Measurements from ENCODE around the gene MPIG6B.
A peak's percentile ranks its signal among the peaks of the same experiment; 100 is the strongest.

DNA sequence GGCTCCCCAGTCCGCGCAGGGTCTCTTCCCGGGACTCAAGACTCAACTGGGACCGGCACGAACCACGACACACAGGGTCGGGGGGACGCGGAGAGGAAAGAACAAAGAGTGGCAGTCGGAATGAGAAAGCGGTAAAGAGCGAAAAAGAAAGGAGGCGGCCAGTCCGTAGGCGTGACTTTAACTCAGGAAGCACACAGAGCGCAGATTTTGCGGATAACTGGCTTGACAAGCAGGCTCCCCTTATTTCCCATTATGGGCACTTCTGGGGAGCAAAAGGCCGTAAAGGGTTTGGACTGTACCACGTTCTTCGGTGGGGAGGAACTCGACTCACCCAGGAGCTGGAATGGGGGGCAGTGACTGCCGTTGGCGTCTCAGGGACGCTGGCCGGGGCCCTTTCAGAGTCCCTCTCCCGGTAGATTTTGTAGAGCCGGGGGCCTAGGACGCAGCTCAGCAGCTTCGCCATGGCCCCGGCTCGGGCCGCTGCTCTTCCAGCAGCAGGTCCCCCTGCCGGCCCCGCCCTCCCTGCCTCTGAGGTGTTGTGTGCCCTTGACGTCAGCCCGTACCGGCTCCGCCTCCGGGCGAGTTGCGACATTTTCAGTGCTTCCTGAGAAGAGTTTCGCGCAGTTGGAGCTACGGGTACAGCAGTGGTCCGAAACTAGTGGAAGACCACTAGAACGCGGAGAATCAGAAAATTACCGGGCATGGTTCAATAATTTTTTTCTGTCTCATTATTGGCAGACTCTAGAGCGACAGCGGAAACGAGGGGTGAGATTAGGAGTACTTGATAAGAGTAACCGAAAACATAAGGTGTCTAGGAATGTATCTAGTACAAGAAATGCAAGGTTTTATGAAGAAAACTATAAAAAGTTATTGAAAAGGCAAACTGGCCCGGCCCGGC, 20.1 kb upstream of the MPIG6B start, which contains the start of gene ABHD16A:
- TF ChIP-seq, protein P1, sequence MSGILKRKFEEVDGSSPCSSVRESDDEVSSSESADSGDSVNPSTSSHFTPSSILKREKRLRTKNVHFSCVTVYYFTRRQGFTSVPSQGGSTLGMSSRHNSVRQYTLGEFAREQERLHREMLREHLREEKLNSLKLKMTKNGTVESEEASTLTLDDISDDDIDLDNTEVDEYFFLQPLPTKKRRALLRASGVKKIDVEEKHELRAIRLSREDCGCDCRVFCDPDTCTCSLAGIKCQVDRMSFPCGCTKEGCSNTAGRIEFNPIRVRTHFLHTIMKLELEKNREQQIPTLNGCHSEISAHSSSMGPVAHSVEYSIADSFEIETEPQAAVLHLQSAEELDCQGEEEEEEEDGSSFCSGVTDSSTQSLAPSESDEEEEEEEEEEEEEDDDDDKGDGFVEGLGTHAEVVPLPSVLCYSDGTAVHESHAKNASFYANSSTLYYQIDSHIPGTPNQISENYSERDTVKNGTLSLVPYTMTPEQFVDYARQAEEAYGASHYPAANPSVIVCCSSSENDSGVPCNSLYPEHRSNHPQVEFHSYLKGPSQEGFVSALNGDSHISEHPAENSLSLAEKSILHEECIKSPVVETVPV (CRISPR knock-in tag; IDR thresholded peaks at IDR 0.05): 0 out of 2 replicates have a peak, but pooled peaks have one; percentile 2
- TF ChIP-seq, protein P2, sequence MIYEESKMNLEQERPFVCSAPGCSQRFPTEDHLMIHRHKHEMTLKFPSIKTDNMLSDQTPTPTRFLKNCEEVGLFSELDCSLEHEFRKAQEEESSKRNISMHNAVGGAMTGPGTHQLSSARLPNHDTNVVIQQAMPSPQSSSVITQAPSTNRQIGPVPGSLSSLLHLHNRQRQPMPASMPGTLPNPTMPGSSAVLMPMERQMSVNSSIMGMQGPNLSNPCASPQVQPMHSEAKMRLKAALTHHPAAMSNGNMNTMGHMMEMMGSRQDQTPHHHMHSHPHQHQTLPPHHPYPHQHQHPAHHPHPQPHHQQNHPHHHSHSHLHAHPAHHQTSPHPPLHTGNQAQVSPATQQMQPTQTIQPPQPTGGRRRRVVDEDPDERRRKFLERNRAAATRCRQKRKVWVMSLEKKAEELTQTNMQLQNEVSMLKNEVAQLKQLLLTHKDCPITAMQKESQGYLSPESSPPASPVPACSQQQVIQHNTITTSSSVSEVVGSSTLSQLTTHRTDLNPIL (CRISPR knock-in tag; IDR thresholded peaks at IDR 0.05; ENCODE audit: low read depth): no peak
- TF ChIP-seq, protein P3, sequence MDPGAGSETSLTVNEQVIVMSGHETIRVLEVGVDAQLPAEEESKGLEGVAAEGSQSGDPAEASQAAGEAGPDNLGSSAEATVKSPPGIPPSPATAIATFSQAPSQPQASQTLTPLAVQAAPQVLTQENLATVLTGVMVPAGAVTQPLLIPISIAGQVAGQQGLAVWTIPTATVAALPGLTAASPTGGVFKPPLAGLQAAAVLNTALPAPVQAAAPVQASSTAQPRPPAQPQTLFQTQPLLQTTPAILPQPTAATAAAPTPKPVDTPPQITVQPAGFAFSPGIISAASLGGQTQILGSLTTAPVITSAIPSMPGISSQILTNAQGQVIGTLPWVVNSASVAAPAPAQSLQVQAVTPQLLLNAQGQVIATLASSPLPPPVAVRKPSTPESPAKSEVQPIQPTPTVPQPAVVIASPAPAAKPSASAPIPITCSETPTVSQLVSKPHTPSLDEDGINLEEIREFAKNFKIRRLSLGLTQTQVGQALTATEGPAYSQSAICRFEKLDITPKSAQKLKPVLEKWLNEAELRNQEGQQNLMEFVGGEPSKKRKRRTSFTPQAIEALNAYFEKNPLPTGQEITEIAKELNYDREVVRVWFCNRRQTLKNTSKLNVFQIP (CRISPR knock-in tag; IDR thresholded peaks at IDR 0.05; ENCODE audit: borderline replicate concordance, low read depth): no peak
- TF ChIP-seq TCF4 (CRISPR knock-in tag; IDR thresholded peaks at IDR 0.05; ENCODE audit: borderline replicate concordance) (no peak), RARB (CRISPR knock-in tag; IDR thresholded peaks at IDR 0.05) (no peak), PPARA (CRISPR knock-in tag; IDR thresholded peaks at IDR 0.05; ENCODE audit: borderline replicate concordance) (no peak), ARNTL (CRISPR knock-in tag; IDR thresholded peaks at IDR 0.05; ENCODE audit: borderline replicate concordance, low read depth) (no peak), ZNF70 (CRISPR knock-in tag; IDR thresholded peaks at IDR 0.05) (no peak), OSR1 (CRISPR knock-in tag; IDR thresholded peaks at IDR 0.05) (no peak), ZFP3 (CRISPR knock-in tag; IDR thresholded peaks at IDR 0.05) (no peak)
- TF ChIP-seq, protein P4, sequence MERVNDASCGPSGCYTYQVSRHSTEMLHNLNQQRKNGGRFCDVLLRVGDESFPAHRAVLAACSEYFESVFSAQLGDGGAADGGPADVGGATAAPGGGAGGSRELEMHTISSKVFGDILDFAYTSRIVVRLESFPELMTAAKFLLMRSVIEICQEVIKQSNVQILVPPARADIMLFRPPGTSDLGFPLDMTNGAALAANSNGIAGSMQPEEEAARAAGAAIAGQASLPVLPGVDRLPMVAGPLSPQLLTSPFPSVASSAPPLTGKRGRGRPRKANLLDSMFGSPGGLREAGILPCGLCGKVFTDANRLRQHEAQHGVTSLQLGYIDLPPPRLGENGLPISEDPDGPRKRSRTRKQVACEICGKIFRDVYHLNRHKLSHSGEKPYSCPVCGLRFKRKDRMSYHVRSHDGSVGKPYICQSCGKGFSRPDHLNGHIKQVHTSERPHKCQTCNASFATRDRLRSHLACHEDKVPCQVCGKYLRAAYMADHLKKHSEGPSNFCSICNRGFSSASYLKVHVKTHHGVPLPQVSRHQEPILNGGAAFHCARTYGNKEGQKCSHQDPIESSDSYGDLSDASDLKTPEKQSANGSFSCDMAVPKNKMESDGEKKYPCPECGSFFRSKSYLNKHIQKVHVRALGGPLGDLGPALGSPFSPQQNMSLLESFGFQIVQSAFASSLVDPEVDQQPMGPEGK (CRISPR knock-in tag; IDR thresholded peaks at IDR 0.05; ENCODE audit: borderline replicate concordance): no peak
